K562 (cell line): Measurements from ENCODE around the gene MADD. TPM values are rescaled to one million over a fixed set of nuclear protein-coding genes. Genes with fewer than 3 reads are reported as not detected.

ENCODE experiments used
- ARID2 ChIP-seq: fragments of 450-650 bp; IDR thresholded peaks from 2 replicates; pipeline ENCODE4 v1.6.1; 2017; ENCODE audit warnings: antibody characterized with exemption, mild to moderate bottlenecking
- BRD4 ChIP-seq: fragments of 200-600 bp; sonication (generic); IDR thresholded peaks from 2 replicates; pipeline ENCODE4 v1.6.1; 2017; ENCODE audit warnings: inconsistent platforms
- FOXJ3 ChIP-seq: sonication (generic); formaldehyde crosslinking; IDR thresholded peaks from 2 replicates; pipeline ENCODE4 v1.4.0; 2020; ENCODE audit warnings: mild to moderate bottlenecking, missing genetic modification reagents
- HDAC1 ChIP-seq, 2 experiments: fragments of 450-650 bp; IDR thresholded peaks; 2 replicates each; pipeline ENCODE4 v1.6.1; 2016 to 2017; ENCODE audit warnings: inconsistent platforms in 1 of 2, mild to moderate bottlenecking in 1 of 2, moderate library complexity in 1 of 2
- HES1 ChIP-seq: fragments of 450-650 bp; IDR thresholded peaks from 2 replicates; pipeline ENCODE4 v1.6.1; 2016; ENCODE audit warnings: low read depth, mild to moderate bottlenecking, moderate library complexity
- HMG20A ChIP-seq: fragments of 450-650 bp; formaldehyde crosslinking; conservative IDR thresholded peaks from 2 replicates; pipeline ENCODE4 v1.4.0; 2020; ENCODE audit warnings: mild to moderate bottlenecking, mixed read lengths
- HMG20B ChIP-seq: fragments of 250-450 bp; sonication (Bioruptor Pico); IDR thresholded peaks from 2 replicates; pipeline ENCODE4 v1.5.0; 2021; ENCODE audit warnings: mild to moderate bottlenecking
- MCM5 ChIP-seq: fragments of 450-650 bp; IDR thresholded peaks from 2 replicates; pipeline ENCODE4 v1.6.1; 2016; ENCODE audit warnings: low read depth
- MEF2D ChIP-seq: conservative IDR thresholded peaks from 2 replicates; pipeline ENCODE4 v1.6.1; 2016; ENCODE audit warnings: low read depth, missing genetic modification characterization, missing compliant biosample characterization
- MLLT1 ChIP-seq, 2 experiments: fragments of 450-650 bp; IDR thresholded peaks; 2 replicates each; pipeline ENCODE4 v1.6.1; 2016
- MYBL2 ChIP-seq, 2 experiments: fragments of 450-650 bp in 1 of 2; sonication (generic) in 1 of 2; formaldehyde crosslinking in 1 of 2; IDR thresholded peaks; 2 replicates each; pipeline versions ENCODE4 v1.6.1 to v1.8.1; 2017 to 2022; ENCODE audit warnings: borderline replicate concordance in 1 of 2, inconsistent platforms in 1 of 2, low read depth in 1 of 2, mild to moderate bottlenecking in 1 of 2, missing genetic modification reagents in 1 of 2, moderate library complexity in 1 of 2
- MYC ChIP-seq, 2 experiments: fragments of 250-450 bp in 1 of 2; sonication (Bioruptor Pico) in 1 of 2; IDR thresholded peaks; 2 replicates each; pipeline versions ENCODE4 v1.5.1 to v1.6.1; 2012 to 2021; ENCODE audit warnings: low read depth in 2 of 2, borderline replicate concordance in 1 of 2, improper control_type of control experiment in 1 of 2, low read length in 1 of 2, mild to moderate bottlenecking in 1 of 2, moderate library complexity in 1 of 2
- PHTF2 ChIP-seq: fragments of 250-450 bp; sonication (Bioruptor Pico); IDR thresholded peaks from 2 replicates; pipeline ENCODE4 v1.5.0; 2021; ENCODE audit warnings: mild to moderate bottlenecking
- POLR2A ChIP-seq: fragments of 450-650 bp; conservative IDR thresholded peaks from 2 replicates; pipeline ENCODE4 v1.6.1; 2016
- RCOR1 ChIP-seq, 2 experiments: IDR thresholded peaks; 2 replicates each; pipeline ENCODE4 v1.6.1; 2012; ENCODE audit warnings: low read depth in 2 of 2, low read length in 2 of 2, borderline replicate concordance in 1 of 2, improper control_type of control experiment in 1 of 2
- SMAD2 ChIP-seq: fragments of 150-350 bp; IDR thresholded peaks from 2 replicates; pipeline ENCODE4 v1.6.1; 2014; ENCODE audit warnings: low read depth, mild to moderate bottlenecking, low read length
- TBP ChIP-seq: optimal IDR thresholded peaks from 2 replicates; pipeline ENCODE3; 2011; ENCODE audit warnings: low read depth, low read length, improper control_type of control experiment
- TCF3 ChIP-seq: sonication (generic); formaldehyde crosslinking; IDR thresholded peaks from 2 replicates; pipeline ENCODE4 v1.4.0; 2020; ENCODE audit warnings: mild to moderate bottlenecking, missing genetic modification reagents
- TSC22D4 ChIP-seq: fragments of 450-650 bp; IDR thresholded peaks from 2 replicates; pipeline ENCODE4 v1.6.1; 2016; ENCODE audit warnings: missing genetic modification characterization, missing biosample characterization, control low read depth
- XRCC4 ChIP-seq: IDR thresholded peaks from one replicate; pipeline ENCODE4 v1.6.1; 2011; ENCODE audit not compliant: insufficient read depth, insufficient read length; ENCODE audit errors: extremely low read depth
- ZNF174 ChIP-seq: fragments of 250-450 bp; sonication (Bioruptor Pico); IDR thresholded peaks from 2 replicates; pipeline ENCODE4 v1.4.0; 2020; ENCODE audit warnings: mild to moderate bottlenecking
- ZNF224 ChIP-seq: sonication (generic); formaldehyde crosslinking; IDR thresholded peaks from 2 replicates; pipeline ENCODE4 v1.8.0; 2022; ENCODE audit warnings: mild to moderate bottlenecking, missing genetic modification reagents
- ZNF764 ChIP-seq: fragments of 250-450 bp; sonication (Bioruptor Pico); IDR thresholded peaks from 2 replicates; pipeline ENCODE4 v1.4.0; 2020; ENCODE audit warnings: low read depth, mild to moderate bottlenecking, moderate library complexity
- polyA plus RNA-seq, 8 experiments: library from polyadenylated mRNA; depleted of rRNA in 4 of 8; stranded (reverse) in 5 of 8; unstranded in 3 of 8; fragments of >200 nt; fragmentation: Nextera tagmentation in 2 of 8; fragmentation: Illumina TruSeq in 1 of 8; extraction: Ambion mirVana in 2 of 8; extraction: Trizol in 1 of 8; gene quantifications; 2 replicates each; pipeline versions ENCODE4 v1.2.1 to v1.2.3, GENCODE V29; 2011 to 2014; ENCODE audit warnings: inconsistent platforms in 1 of 8, missing spikeins in 1 of 8
- total RNA-seq, 7 experiments: library from RNA; depleted of rRNA in 6 of 7; stranded (reverse); fragments of >200 nt in 6 of 7; fragmentation: Illumina TruSeq in 2 of 7; extraction: Trizol in 2 of 7; gene quantifications; 2 replicates each; pipeline versions ENCODE4 v1.2.1 to v1.2.3, GENCODE V29; 2011 to 2021; ENCODE audit warnings: low replicate concordance in 1 of 7
- TF ChIP-seq, protein P1 (sequence below): fragments of 450-650 bp; formaldehyde crosslinking; IDR thresholded peaks from 2 replicates; pipeline ENCODE4 v1.4.0; 2022; ENCODE audit warnings: missing genetic modification characterization
- TF ChIP-seq, protein P2 (sequence below): sonication (generic); formaldehyde crosslinking; IDR thresholded peaks from 2 replicates; pipeline ENCODE4 v1.9.0; 2022; ENCODE audit warnings: mild to moderate bottlenecking, missing genetic modification reagents

Gene MADD
- total and polyA plus RNA-seq, 9 of the 15 experiments (the other 6 are each of a cell fraction or from before 2014, with no cell fraction given) = 0.68 to 57.6 (median 33.6) TPM

- TF ChIP-seq ZNF224 (CRISPR knock-in tag) (no peak), PHTF2 (CRISPR knock-in tag) (no peak), ARID2 (no peak), XRCC4 (no peak), TCF3 (CRISPR knock-in tag) (no peak), HMG20A (CRISPR knock-in tag) (no peak), SMAD2 (no peak), ZNF764 (no peak), HDAC1 (IDR thresholded peaks at IDR 0.05) (no peak), FOXJ3 (CRISPR knock-in tag) (no peak), TBP (peak; percentile 41), MYC (IDR thresholded peaks at IDR 0.05; ENCODE audit: low read depth, low read length) (no peak; the same call in 1 of the 2 replicates), MYC (CRISPR knock-in tag; IDR thresholded peaks at IDR 0.05; ENCODE audit: borderline replicate concordance, low read depth) (no peak), POLR2A (peak; percentile 78), RCOR1 (IDR thresholded peaks at IDR 0.05; ENCODE audit: borderline replicate concordance in 1 of 2, low read depth in 2 of 2, low read length in 2 of 2) (peak in 1 of 2 experiments; percentile 11; a peak in 1 of 4 replicates), MLLT1 (IDR thresholded peaks at IDR 0.05) (no peak), MCM5 (no peak), ZNF174 (CRISPR knock-in tag) (no peak), BRD4 (no peak), HMG20B (no peak), MEF2D (tag) (no peak), MYBL2 (IDR thresholded peaks at IDR 0.05; ENCODE audit: low read depth) (no peak), MYBL2 (CRISPR knock-in tag; IDR thresholded peaks at IDR 0.05; ENCODE audit: borderline replicate concordance) (no peak), TSC22D4 (tag) (no peak), HES1 (no peak)
- TF ChIP-seq, protein P1, sequence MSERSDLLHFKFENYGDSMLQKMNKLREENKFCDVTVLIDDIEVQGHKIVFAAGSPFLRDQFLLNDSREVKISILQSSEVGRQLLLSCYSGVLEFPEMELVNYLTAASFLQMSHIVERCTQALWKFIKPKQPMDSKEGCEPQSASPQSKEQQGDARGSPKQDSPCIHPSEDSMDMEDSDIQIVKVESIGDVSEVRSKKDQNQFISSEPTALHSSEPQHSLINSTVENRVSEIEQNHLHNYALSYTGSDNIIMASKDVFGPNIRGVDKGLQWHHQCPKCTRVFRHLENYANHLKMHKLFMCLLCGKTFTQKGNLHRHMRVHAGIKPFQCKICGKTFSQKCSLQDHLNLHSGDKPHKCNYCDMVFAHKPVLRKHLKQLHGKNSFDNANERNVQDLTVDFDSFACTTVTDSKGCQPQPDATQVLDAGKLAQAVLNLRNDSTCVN (CRISPR knock-in tag) = no peak
- TF ChIP-seq, protein P2, sequence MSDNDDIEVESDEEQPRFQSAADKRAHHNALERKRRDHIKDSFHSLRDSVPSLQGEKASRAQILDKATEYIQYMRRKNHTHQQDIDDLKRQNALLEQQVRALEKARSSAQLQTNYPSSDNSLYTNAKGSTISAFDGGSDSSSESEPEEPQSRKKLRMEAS (CRISPR knock-in tag) = no peak
These were observed at the start of gene MADD (continued) for GRCh38 chr11:47269829-47270305.
